Iris pigment epithelial cell (primary cell): Measurements from ENCODE around the gene RPL38.

ENCODE experiments used
- DNase-seq: peaks from one replicate; pipeline ENCODE4 v3.0.0-alpha.2; 2011; ENCODE audit warnings: low read depth

Gene RPL38

DNA sequence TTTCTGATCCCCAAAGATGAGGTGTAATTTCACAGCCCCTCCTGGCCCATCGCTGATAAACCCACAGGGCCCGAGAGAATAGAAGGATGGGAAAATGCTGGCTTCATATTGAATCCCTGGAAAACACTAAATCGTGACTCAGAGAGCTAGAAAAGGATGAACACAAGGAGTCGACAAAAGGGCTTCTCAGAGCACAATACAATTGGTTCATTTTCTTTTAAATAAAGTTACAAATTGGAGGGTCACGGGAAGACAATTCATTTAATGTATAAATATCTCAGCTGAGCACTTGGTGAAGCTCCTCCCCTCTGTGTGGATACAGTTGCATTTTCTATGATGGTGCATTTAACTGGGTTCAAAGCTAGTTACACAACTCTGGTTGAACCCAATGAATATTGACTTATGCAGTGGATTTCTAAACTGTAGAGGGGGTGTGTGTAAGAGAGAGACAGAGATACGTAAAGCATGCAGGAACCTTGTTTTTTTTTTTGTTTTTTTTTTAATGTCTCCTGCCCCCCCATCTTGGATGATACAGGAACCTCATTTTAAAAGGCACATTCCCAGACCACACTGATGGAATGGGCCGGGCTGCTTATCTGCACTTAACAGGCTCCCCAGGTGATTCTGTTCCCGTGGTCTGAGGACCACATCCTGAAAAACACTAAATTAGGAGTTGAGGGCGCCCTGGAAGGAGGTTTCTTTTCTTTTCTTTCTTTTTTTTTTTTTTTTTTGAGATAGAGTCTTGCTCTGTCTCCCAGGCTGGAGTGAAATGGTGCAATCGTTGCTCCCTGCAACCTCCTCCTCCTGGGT lies 24.0 kb downstream of the RPL38 start:
- DNase-seq, result no peak

DNA sequence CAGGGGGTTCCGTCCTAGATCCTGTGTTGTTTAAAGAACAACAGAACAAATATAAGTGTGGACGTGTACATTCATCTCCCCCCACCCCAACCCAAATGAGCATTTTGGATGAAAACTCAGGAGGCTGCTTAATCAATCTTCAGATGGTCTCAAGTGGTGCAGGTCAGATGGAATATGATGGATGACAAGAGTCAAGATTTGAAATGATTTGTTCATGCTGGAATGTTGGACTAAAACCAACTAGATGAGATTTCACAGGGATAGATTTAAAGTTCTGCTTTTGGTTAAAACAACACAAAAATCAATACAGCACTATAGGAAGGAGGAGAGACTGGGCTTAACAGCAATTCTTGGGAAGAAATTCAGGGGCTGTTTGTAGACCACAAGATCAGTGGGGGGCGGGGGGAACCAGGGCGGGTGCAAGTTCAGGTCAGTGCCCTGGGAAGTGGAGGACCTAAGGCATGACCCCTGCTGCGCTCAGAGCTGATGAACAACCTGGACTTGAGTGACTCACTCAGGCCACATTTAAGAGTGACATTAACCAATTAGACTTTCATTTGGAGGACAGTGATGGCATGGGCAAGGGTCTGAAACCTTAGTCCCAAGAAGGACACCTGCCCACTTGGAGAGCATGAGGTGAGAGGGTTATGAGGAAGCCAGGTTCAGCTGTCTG lies 25.0 kb downstream of the RPL38 start:
- no peak for DNase-seq

DNA sequence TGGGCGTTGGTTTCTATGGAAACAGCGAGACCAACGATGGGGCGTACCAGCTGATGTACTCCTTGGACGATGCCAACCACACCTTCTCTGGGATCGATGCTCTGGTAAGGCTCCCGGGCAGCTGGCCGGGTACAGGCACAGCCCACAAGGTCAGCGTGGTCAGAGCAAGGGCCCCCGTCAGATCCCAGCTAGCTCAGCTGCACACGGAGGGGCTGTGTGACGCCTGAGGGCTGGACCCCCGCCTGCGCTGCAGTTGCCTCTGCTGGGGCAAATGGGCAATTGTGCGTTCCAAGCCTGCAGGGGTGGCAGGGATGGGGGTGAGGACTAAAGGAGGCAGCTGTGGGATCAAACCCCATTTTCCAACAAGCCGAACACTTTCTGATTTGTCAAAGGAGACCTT lies 27.4 kb downstream of the RPL38 start:
- no peak for DNase-seq

GRCh38 chr17:74231928-74232907 lies 28.7 kb downstream of the RPL38 start:
- no peak for DNase-seq

DNA sequence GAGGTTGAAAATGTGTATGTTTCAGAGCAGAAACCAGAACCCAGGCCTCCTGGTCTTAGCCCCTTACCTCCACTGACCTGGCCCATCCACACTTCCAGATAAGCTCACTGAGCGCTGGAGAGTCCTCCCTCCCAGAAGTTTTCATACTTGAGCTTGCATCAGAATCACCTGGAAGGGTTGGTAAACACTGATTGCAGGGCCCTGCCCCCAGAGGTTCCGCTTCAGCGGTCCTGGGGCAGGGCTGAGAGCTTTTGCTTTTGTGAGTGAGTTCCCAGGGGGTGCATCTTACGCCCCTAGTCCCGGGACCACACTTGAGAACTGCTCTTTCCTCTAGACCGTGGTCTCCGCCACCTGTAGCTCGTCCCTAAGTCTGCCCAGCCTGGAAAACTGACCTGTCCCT lies 30.5 kb downstream of the RPL38 start:
- no peak for DNase-seq

DNA sequence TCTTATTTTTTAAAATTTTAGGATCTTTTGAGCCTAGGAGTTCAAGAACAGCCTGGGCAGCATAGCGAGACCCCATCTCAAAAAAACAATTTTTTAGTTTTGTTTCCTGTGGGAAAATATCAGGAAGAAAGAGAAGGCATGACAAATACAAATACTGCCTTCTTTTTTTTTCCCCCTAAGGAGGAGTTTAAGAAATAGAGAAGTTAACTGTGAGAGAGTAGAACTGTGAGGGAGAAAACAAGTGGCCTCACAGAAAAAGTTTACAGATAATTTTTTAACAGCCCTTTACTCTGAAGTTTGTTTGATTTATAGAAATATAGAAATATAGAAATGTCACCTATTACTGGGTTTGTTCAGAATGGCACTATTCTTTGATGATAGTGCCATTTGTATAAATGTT lies 31.0 kb downstream of the RPL38 start:
- no peak for DNase-seq

DNA sequence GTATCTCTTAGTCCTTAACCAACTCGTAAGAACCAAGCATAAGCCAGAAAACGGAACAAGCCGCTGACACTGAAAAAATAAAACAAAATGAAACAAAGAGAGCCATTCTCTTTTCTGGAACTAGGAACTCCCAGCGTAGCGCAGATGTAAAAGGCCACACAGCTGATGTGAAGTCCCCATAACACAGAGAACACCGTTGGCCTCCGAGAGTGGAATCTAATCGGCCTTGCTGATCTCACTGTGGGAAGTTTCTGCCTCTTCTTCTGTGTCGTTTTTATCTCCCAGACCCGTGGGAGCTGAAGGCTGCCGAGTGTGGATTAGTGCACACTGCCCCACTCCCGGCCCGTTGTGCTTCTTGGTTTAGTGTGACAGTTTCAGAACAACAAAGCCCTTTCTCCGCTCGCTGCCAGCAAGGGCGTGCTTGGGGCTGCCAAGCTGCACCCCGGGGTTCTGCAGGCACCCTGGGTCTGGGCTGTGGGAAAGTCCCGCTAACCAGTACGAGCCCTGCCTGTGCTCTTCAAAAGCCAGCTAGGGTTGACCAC lies 31.6 kb downstream of the RPL38 start:
- DNase-seq, result no peak

- no peak for DNase-seq
Measured at GRCh38 chr17:74235911-74236371, 32.5 kb downstream of the RPL38 start.

DNA sequence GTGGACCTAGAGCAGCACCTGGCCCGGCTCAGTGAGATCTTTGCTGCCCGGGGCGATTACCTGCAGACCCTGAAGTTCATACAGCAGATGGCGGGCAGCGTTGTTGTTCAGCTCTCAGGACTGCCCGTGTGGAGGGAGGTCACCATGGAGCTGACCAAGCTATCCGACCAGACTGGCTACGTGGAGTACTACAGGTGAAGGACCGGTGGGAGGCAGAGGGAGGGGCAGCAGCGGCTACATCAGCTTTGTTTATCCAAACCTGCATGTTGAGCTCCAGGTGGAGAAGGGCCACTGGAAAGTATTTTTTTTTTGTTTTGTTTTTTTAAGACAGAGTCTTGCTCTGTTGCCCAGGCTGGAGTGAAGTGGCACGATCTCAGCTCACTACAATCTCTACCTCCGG lies 33.8 kb downstream of the RPL38 start:
- DNase-seq, result no peak

GRCh38 chr17:74239172-74239571 lies 35.7 kb downstream of the RPL38 start:
- DNase-seq, result peak; percentile 9

GRCh38 chr17:74240618-74241205 lies 37.2 kb downstream of the RPL38 start:
- peak; percentile 10 for DNase-seq

- no peak for DNase-seq
Measured at GRCh38 chr17:74241431-74241830, 38.0 kb downstream of the RPL38 start.

- DNase-seq, result no peak
Measured at GRCh38 chr17:74241847-74242246, 38.4 kb downstream of the RPL38 start.

DNA sequence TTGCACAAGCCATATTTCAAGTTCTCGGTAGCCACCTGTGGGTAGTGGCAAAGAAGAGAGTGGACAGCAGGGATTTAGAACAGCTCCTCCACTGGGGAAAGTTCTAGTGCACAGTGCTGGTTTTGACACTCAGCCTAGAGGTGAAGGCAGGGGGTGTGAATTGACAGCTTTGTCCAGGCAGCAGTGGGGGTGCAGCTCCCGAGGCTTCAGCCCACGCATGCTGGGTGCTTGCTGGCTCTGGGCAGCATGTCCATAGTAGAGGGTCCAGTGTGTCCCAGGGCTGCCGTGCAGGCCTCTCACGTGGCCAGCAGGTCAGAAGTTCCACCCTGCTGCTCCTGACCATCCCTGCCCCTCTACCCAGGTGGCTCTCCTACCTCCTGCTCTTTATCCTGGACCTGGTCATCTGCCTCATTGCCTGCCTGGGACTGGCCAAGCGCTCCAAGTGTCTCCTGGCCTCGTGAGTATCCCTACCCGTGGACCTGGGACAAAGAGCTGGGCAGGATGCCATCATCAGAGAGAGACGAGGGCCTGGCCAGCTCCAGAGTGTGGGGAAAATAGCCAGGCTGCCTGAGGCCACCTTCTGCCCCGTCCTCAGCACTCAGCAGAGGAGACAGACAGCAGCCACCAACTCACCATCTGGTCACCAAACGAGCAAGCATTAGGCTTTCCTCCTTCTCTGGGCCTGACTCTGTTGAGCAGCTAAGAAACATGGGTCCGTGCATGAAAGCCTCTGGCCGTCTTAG lies 39.7 kb downstream of the RPL38 start:
- DNase-seq, result no peak

- DNase-seq, result no peak
Measured at GRCh38 chr17:74244128-74244527, 40.6 kb downstream of the RPL38 start.

GRCh38 chr17:74244548-74244947 lies 41.1 kb downstream of the RPL38 start:
- DNase-seq, result no peak

DNA sequence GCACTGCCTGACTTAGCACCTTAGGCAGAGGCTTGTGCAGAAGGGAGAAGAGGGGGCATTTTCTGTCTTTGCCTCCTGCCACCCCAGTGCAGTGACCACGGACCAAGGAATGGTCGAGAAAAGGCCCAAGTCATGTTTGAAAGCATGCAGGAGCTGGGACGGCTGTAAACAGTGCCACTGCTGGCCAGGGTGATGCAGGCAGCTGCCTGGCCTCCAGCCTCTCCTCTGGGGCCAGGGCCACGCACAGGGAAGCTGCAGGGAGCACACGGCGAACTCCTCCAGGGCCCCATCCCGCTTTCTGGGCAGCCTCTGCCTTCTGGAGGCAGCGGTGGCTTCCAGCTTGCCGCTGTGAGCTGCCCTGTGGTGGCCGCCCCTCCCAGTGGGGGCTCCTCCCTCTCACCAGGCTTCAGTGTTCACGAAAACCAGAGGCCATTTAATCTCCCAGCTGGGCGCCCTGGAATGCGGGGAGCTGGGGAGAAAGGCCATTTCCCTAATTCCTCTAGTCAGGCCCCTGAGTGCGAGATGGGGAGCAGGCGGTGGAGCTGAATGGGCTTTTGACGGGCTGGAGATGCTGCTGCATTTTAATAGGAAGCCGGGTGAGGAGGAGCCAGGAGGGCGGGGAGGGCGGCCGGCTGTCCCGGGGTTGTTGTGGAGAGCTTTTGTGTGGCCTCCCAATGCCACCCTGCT lies 41.8 kb downstream of the RPL38 start:
- no peak for DNase-seq

DNA sequence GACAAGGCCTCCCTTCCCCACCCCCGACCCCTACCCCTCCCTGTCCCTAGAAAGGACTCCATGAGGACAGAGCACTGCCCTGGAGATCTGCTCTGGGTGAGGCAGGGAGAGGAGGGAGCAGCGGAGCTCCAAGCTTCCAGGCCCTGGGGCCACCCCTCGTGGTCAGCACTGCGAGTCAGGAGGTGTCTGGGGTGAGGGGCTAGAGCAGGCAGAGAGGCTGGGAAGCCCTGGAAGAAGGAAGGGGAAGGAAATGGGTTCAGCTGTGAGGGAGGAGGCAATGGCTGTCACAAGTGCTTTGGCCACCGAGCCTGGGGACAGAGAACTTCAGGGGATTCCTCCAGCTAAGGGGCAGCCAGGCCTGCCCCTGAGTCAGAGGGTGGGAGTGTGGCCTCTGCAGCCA lies 42.4 kb downstream of the RPL38 start:
- DNase-seq, result no peak

DNA sequence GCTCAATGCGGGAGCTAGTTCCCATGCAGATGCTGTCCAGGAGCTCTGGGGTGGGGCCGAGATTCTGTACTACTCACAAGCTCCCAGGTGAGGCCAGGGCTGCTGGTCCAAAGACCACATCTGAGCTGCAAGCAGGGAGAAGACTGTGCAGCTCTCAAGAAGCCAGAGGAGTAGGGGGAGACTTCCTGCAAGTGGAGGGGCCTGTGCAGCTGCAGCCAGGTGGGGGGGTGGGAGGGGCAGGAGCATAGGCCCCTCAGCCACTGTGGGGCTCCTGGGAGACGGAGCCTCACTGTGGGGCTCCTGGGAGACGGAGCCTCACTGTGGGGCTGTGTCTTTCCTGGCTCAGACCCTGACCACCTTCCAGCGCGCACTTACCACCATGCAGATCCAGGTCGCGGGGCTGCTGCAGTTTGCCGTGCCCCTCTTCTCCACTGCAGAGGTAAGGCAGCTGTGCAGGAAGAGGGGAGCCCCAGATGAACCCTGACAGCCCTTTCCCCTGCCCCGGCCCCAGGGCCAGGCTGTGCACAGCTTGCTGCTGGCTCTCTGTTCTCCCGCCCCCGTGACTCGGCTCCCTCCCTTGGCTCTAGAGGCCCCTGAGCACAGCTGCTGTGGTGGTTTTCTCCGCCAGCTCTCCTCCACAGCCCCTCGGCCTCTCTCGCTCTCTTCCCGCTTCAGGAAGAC lies 46.3 kb downstream of the RPL38 start:
- DNase-seq, result no peak
